Smooth muscle cell (in vitro differentiated cells): ENCODE results near the gene RGS12. TPM values are rescaled to one million over a fixed set of nuclear protein-coding genes. Genes with fewer than 3 reads are reported as not detected.

ENCODE experiments used
- DNase-seq: peaks from one replicate; lab custom pipeline; 2025; ENCODE audit not compliant: unreplicated experiment; lab: John Stamatoyannopoulos, UW
- H2AFZ ChIP-seq: fragments of 200-600 bp; sonication (generic); 2 replicates; pipeline ENCODE4 v1.6.0; 2016; ENCODE audit warnings: antibody characterized with exemption, low read depth, mild to moderate bottlenecking
- H3F3A ChIP-seq: fragments of 200-600 bp; sonication (generic); 2 replicates; pipeline ENCODE4 v1.6.0; 2017; ENCODE audit warnings: antibody characterized with exemption, low read depth
- H3K27ac ChIP-seq: fragments of 200-600 bp; sonication (generic); 2 replicates; pipeline ENCODE4 v1.5.1; 2016; ENCODE audit warnings: low read depth, mild to moderate bottlenecking
- H3K27me3 ChIP-seq: fragments of 200-600 bp; sonication (generic); 2 replicates; pipeline ENCODE4 v1.6.1; 2016; ENCODE audit warnings: low read depth, mild to moderate bottlenecking
- H3K36me3 ChIP-seq: fragments of 200-600 bp; sonication (generic); 2 replicates; pipeline ENCODE4 v1.5.1; 2016; ENCODE audit warnings: low read depth
- H3K4me1 ChIP-seq: fragments of 200-600 bp; sonication (generic); 2 replicates; pipeline ENCODE4 v1.5.1; 2016; ENCODE audit warnings: low read depth
- H3K4me2 ChIP-seq: fragments of 200-600 bp; sonication (generic); 2 replicates; pipeline ENCODE4 v1.6.0; 2016; ENCODE audit warnings: mild to moderate bottlenecking
- H3K4me3 ChIP-seq: fragments of 200-600 bp; sonication (generic); 2 replicates; pipeline ENCODE4 v1.5.1; 2016; ENCODE audit warnings: mild to moderate bottlenecking
- H3K79me2 ChIP-seq: fragments of 200-600 bp; sonication (generic); 2 replicates; pipeline ENCODE4 v1.6.0; 2016; ENCODE audit warnings: low read depth, mild to moderate bottlenecking
- H3K9ac ChIP-seq: fragments of 200-600 bp; sonication (generic); 2 replicates; pipeline ENCODE4 v1.6.0; 2016; ENCODE audit warnings: low read depth
- H3K9me3 ChIP-seq: fragments of 200-600 bp; sonication (generic); replicated peaks from 2 replicates; pipeline ENCODE4 v1.5.1; 2016; ENCODE audit warnings: low read depth
- H4K20me1 ChIP-seq: fragments of 200-600 bp; sonication (generic); 2 replicates; pipeline ENCODE4 v1.6.0; 2016; ENCODE audit warnings: low read depth
- WGBS: methylation state at CpG from one replicate; pipeline ENCODE4 v1.1.7; 2016; ENCODE audit warnings: low lambda C conversion rate; 5-methylcytosine and 5-hydroxymethylcytosine counted together
- polyA plus RNA-seq: library from polyadenylated mRNA; unstranded; fragments of >200 nt; fragmentation: Nextera tagmentation; extraction: Ambion mirVana; gene quantifications from 2 replicates; pipeline ENCODE4 v1.2.1, GENCODE V29; 2016
- total RNA-seq: library from RNA; depleted of rRNA; stranded (reverse); fragments of >200 nt; gene quantifications from 2 replicates; pipeline ENCODE4 v1.2.3, GENCODE V29; 2014
- TF ChIP-seq, protein P1 (sequence below): fragments of 200-600 bp; sonication (generic); IDR thresholded peaks from 2 replicates; pipeline ENCODE4 v1.5.1; 2017; ENCODE audit warnings: borderline replicate concordance, mild to moderate bottlenecking, antibody characterized with exemption; ENCODE audit not compliant: insufficient read depth, poor library complexity, severe bottlenecking

The RGS12 gene
- total and polyA plus RNA-seq, 2 experiments from 2014 or later: 20.5 to 28.5 TPM

DNA sequence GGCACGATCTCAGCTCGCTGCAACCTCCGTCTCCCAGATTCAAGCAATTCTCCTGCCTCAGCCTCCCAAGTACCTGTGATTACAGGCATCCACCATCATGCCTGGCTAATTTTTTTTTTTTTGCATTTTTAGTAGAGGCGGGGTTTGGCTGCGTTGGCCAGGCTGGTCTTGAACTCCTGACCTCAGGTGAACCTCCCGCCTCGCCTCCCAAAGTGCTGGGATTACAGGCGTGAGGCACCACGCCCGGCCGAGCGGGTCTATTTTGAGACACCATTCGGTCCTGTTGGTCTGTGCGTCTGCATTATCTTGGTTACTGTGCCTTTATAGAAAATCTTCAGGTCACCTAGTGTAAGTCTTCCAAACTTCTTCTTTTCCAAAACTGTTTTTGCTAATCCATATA, 21.7 kb upstream of the RGS12 start:
- Histone ChIP-seq H2AFZ (no peak overlapping the region), H3K4me2 (no peak overlapping the region), H3K36me3 (no peaks in the 10 kb centered on the region), H3K9me3 (no peaks in the 10 kb centered on the region), H3F3A (no peaks in the 10 kb centered on the region), H3K9ac (no peak overlapping the region), H3K27ac (no peak overlapping the region), H3K4me1 (no peaks in the 10 kb centered on the region), H3K79me2 (no peaks in the 10 kb centered on the region), H3K27me3 (no peaks in the 10 kb centered on the region), H3K4me3 (no peak overlapping the region), H4K20me1 (no peaks in the 10 kb centered on the region)
- no peak for DNase-seq
- 90% methylated on average over 14 of the region's 14 CpGs for WGBS
- TF ChIP-seq, protein P1, sequence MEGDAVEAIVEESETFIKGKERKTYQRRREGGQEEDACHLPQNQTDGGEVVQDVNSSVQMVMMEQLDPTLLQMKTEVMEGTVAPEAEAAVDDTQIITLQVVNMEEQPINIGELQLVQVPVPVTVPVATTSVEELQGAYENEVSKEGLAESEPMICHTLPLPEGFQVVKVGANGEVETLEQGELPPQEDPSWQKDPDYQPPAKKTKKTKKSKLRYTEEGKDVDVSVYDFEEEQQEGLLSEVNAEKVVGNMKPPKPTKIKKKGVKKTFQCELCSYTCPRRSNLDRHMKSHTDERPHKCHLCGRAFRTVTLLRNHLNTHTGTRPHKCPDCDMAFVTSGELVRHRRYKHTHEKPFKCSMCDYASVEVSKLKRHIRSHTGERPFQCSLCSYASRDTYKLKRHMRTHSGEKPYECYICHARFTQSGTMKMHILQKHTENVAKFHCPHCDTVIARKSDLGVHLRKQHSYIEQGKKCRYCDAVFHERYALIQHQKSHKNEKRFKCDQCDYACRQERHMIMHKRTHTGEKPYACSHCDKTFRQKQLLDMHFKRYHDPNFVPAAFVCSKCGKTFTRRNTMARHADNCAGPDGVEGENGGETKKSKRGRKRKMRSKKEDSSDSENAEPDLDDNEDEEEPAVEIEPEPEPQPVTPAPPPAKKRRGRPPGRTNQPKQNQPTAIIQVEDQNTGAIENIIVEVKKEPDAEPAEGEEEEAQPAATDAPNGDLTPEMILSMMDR: no peak

DNA sequence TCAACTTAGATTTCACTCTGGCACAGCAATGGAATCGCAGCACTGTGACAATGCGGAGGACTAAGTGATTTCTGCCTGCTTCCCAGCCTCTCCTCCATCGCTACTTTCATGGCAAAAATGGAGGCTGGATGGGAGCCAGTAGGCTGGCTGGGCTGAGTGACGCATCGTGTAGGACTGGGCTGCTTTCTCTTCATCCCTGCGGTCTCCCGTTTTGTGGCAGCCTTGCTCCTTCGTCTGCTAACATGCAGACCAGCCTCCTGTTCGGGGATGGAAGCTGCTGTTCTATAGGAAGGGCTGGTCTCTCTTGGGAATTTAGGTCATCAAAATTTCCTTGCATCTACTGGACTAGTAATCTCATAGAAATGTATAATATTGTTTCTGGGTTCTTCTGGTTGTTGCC, 15.8 kb upstream of the RGS12 start:
- no peak overlapping the region for H3K4me2 ChIP-seq
- WGBS: 90% methylated on average over 9 of the region's 9 CpGs

DNA sequence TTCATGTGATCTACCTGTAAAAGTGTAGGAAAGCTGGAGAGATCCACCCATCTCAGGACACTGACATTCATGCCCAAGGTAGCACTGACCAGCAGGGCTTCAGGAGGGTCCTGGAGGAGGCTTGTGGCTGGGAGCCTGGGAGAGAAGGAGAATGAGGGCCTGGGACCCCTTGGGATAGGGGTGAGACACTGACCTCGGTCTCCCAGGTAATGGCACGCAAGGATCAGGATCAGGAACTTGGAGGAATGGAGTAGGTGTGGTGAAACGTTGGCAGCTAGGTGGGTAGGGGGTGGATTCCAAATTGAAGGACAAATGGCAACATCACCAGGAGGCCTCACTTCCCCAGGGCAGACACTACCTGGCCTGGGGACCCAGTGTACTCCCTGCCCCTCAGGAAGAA, 12.4 kb upstream of the RGS12 start:
- H3K27me3 ChIP-seq: no peaks in the 10 kb centered on the region
- no peak overlapping the region for H3K27ac ChIP-seq
- H3F3A ChIP-seq: no peaks in the 10 kb centered on the region
- H3K79me2 ChIP-seq: no peaks in the 10 kb centered on the region
- no peak overlapping the region for H3K4me3 ChIP-seq
- H2AFZ ChIP-seq: no peak overlapping the region
- no peaks in the 10 kb centered on the region for H4K20me1 ChIP-seq
- TF ChIP-seq, protein P1: no peak
- H3K9me3 ChIP-seq: no peaks in the 10 kb centered on the region
- H3K4me1 ChIP-seq: no peaks in the 10 kb centered on the region
- no peak overlapping the region for H3K9ac ChIP-seq
- no peaks in the 10 kb centered on the region for H3K36me3 ChIP-seq
- 85% methylated on average over 3 of the region's 3 CpGs for WGBS
- no peak for DNase-seq
- H3K4me2 ChIP-seq: no peak overlapping the region

More for the DNA sequence above, 15.8 kb upstream of the RGS12 start:
- no peak overlapping the region for H2AFZ ChIP-seq
- DNase-seq: no peak
- no peaks in the 10 kb centered on the region for H3K9me3 ChIP-seq
- no peak overlapping the region for H3K9ac ChIP-seq
- no peak overlapping the region for H3K4me3 ChIP-seq
- H4K20me1 ChIP-seq: no peaks in the 10 kb centered on the region
- no peaks in the 10 kb centered on the region for H3K36me3 ChIP-seq
- no peaks in the 10 kb centered on the region for H3K4me1 ChIP-seq
- H3K27me3 ChIP-seq: no peaks in the 10 kb centered on the region
- no peaks in the 10 kb centered on the region for H3F3A ChIP-seq
- H3K27ac ChIP-seq: no peak overlapping the region
- no peaks in the 10 kb centered on the region for H3K79me2 ChIP-seq
- TF ChIP-seq, protein P1: no peak

DNA sequence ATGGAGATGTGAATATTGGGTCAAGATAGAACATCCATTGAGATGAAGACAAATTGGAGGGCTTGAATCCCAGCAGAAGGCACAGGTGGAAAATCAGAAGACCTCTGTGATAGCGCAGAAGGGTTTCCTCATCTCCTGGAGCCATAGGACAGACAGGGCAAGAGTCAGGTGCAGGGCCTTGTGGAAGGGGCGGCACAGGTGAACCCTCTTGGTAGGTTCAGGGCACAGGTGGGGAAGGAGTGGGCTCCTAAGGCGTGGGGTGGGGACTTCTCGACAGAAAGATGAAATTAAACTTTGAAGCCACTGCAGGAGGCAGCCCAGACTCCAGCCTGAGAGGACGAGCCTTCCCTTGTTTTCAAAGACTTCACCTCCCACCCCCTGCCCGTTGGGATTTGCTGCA, 9.3 kb upstream of the RGS12 start:
- H3K36me3 ChIP-seq: no peaks in the 10 kb centered on the region
- H4K20me1 ChIP-seq: no peaks in the 10 kb centered on the region
- no peaks in the 10 kb centered on the region for H3K79me2 ChIP-seq
- TF ChIP-seq, protein P1: no peak
- 88% methylated on average over 6 of the region's 6 CpGs for WGBS
- H3K9ac ChIP-seq: no peak overlapping the region
- H3K4me1 ChIP-seq: no peaks in the 10 kb centered on the region
- no peak for DNase-seq
- H3K9me3 ChIP-seq: no peaks in the 10 kb centered on the region
- no peak overlapping the region for H2AFZ ChIP-seq
- no peaks in the 10 kb centered on the region for H3K27me3 ChIP-seq
- no peak overlapping the region for H3K4me3 ChIP-seq
- no peak overlapping the region for H3K27ac ChIP-seq
- H3F3A ChIP-seq: no peaks in the 10 kb centered on the region
- no peak overlapping the region for H3K4me2 ChIP-seq
